ENCODE results near the gene RBM6. TPM values are rescaled to one million over a fixed set of nuclear protein-coding genes. Genes with fewer than 3 reads are reported as not detected.

RBM6 gene
- total and polyA plus RNA-seq, 2 experiments from 2014 or later, result 62.7 to 121 TPM

DNA sequence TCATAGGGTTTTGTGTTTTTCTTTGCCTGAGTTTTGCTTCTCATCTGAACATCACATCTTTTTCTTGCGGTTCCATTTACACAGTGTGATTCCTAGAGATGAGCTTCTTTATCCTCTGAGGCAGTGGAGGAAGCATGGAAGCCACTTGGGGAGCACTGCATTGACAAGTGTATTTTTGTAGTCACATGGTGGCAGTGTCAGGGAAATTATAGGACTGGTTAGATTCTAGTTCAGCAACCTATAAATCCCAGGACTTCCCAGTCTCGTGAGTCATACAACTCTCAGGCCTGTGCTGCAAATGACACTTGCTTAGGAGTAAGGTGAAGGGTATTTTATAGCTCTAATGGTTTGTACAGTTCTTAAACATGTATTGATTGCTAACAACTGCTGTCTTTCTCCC, 58.4 kb downstream of the RBM6 start:
- TF ChIP-seq, protein P1, sequence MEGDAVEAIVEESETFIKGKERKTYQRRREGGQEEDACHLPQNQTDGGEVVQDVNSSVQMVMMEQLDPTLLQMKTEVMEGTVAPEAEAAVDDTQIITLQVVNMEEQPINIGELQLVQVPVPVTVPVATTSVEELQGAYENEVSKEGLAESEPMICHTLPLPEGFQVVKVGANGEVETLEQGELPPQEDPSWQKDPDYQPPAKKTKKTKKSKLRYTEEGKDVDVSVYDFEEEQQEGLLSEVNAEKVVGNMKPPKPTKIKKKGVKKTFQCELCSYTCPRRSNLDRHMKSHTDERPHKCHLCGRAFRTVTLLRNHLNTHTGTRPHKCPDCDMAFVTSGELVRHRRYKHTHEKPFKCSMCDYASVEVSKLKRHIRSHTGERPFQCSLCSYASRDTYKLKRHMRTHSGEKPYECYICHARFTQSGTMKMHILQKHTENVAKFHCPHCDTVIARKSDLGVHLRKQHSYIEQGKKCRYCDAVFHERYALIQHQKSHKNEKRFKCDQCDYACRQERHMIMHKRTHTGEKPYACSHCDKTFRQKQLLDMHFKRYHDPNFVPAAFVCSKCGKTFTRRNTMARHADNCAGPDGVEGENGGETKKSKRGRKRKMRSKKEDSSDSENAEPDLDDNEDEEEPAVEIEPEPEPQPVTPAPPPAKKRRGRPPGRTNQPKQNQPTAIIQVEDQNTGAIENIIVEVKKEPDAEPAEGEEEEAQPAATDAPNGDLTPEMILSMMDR (IDR thresholded peaks at IDR 0.05; ENCODE audit: low read depth, low read length), result no peak
- Histone ChIP-seq H3K4me3 (no peak overlapping the region), H3K27ac (no peak overlapping the region)

DNA sequence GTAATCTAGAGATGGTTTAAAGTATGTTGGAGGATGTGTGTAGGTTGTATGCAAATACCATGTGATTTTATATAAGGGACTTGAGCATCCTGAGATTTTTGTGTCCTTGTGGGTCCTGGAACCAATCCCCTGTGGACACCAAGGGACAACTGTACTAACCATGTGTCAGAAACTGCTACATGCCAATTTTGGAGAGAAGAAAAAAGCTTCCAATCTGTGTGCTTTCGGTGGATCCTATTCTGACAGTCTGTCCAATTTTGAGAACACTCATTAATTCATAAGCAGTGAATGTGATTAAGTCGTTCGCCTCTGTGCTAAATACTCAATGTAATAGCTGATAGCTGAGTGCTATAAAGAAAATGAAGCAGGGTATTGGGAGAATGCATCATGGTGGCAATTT, 61.6 kb downstream of the RBM6 start:
- Histone ChIP-seq H3K9me3 (ENCODE audit: low read depth) (no peaks in the 10 kb centered on the region), H3K27ac (no peak overlapping the region), H3K27me3 (no peaks in the 10 kb centered on the region), H3K4me1 (ENCODE audit: low read depth) (no peaks in the 10 kb centered on the region), H3K4me3 (no peak overlapping the region), H3K36me3 (peaks cover 12% of the 10 kb centered on the region)
- DNase-seq (ENCODE audit: low read depth in 1 of 2, low spot score in 1 of 2), result no peak
- TF ChIP-seq, protein P1 (IDR thresholded peaks at IDR 0.05; ENCODE audit: low read depth, low read length), result no peak

More for the DNA sequence above, 58.4 kb downstream of the RBM6 start:
- no peaks in the 10 kb centered on the region for H3K27me3 ChIP-seq
- H3K36me3 ChIP-seq, result peaks cover 16% of the 10 kb centered on the region
- H3K4me1 ChIP-seq (ENCODE audit: low read depth), result no peaks in the 10 kb centered on the region
- H3K9me3 ChIP-seq (ENCODE audit: low read depth), result no peaks in the 10 kb centered on the region
- peak in 1 of 2 donors; percentile 22 for DNase-seq (ENCODE audit: low read depth in 1 of 2, low spot score in 1 of 2)

DNA sequence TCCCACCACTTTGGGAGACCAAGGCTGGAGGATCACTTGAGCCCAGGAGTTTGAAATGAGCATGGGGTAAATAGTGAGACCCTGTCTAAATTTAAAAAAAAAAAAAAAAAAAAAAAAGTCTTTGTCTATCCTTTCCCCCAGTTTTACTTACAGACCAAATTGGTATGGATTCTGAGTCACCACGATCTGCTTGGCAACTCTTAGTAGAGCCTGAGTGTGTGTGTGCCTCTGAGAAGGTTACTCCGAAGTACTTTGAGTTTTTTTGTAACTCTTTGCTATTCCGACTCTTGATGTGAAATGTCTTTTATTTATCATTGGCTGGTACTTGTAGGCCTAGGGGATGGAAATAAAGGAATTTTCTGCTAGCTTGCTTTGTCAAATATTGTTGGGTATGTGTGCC, 63.3 kb downstream of the RBM6 start:
- TF ChIP-seq, protein P1 (IDR thresholded peaks at IDR 0.05; ENCODE audit: low read depth, low read length), result no peak
- no peak overlapping the region for H3K27ac ChIP-seq

DNA sequence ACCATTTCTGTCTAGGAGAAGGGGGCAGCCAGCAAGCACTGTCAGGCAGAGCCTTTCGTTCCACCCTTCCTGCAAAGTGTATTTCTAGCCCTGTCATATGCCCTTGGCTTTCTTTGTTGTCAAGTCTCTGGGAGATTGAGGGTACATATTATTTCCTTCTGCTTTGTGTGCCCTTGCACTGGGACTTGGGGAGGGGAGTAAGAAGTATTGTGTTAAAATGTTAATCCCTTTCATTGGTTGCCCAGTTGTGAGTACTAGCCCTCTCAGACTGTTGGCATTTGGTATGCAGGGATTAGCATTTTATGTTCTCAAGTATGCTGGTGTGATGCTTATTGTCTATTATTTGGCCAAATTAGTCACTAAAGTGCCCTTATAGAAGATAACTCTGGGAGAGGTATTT, 63.9 kb downstream of the RBM6 start:
- TF ChIP-seq, protein P1 (IDR thresholded peaks at IDR 0.05; ENCODE audit: low read depth, low read length), result no peak
- no peaks in the 10 kb centered on the region for H3K4me1 ChIP-seq (ENCODE audit: low read depth)
- H3K27me3 ChIP-seq, result no peaks in the 10 kb centered on the region
- peaks cover 3% of the 10 kb centered on the region for H3K36me3 ChIP-seq
- H3K9me3 ChIP-seq (ENCODE audit: low read depth), result no peaks in the 10 kb centered on the region
- no peak for DNase-seq (ENCODE audit: low read depth in 1 of 2, low spot score in 1 of 2)
- no peak overlapping the region for H3K27ac ChIP-seq
- no peak overlapping the region for H3K4me3 ChIP-seq

More for the DNA sequence above, 63.3 kb downstream of the RBM6 start:
- Histone ChIP-seq H3K4me1 (ENCODE audit: low read depth) (no peaks in the 10 kb centered on the region), H3K9me3 (ENCODE audit: low read depth) (no peaks in the 10 kb centered on the region), H3K36me3 (peaks cover 3% of the 10 kb centered on the region), H3K4me3 (no peak overlapping the region), H3K27me3 (no peaks in the 10 kb centered on the region)
- peak in 1 of 2 donors; percentile 22 for DNase-seq (ENCODE audit: low read depth in 1 of 2, low spot score in 1 of 2)

DNA sequence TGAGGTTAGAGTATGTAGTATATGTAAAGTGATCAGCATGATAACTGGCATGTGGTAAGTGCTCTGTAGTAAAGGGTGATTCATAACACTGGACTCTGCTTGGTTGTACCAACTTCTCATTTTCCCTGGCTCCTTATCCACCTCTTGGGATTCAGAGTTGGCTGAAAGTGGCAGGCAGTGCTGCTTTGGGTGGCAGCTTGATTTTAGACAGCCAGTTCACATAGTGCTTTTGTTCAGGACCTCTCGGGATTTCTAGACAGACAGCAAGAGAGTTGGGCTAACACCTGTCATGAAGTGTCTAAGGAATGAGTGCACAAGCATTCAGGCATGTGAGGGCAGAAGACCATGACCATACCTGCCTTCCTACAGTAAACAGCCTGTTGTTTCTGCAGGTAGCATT, 69.0 kb downstream of the RBM6 start:
- Histone ChIP-seq H3K4me1 (ENCODE audit: low read depth) (no peaks in the 10 kb centered on the region), H3K4me3 (no peak overlapping the region), H3K27me3 (no peaks in the 10 kb centered on the region), H3K36me3 (no peaks in the 10 kb centered on the region), H3K9me3 (ENCODE audit: low read depth) (no peaks in the 10 kb centered on the region), H3K27ac (no peak overlapping the region)
- peak in 1 of 2 donors; percentile 32 for DNase-seq (ENCODE audit: low read depth in 1 of 2, low spot score in 1 of 2)
- TF ChIP-seq, protein P1 (IDR thresholded peaks at IDR 0.05; ENCODE audit: low read depth, low read length), result no peak

DNA sequence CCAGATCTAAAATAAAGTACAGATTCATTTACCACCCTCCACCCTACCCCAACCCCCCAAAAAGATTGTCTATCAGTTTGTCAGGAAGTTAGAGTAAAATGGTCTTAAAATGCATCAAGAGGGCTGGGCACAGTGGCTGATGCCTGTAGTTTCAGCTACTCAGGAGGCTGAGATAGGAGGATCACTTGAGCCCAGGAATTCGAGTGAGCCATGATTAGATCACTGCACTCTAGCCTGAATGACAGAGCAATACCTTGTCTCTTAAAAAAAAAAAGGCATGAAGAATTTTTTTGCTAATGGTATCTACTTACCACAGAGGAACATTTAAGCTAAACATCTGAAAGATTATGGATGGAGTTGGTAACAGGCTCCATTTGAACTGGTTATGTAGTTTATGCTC, 71.0 kb downstream of the RBM6 start:
- no peak for DNase-seq (ENCODE audit: low read depth in 1 of 2, low spot score in 1 of 2)

More for the DNA sequence above, 71.0 kb downstream of the RBM6 start:
- H3K27ac ChIP-seq, result no peak overlapping the region
- no peaks in the 10 kb centered on the region for H3K27me3 ChIP-seq
- no peaks in the 10 kb centered on the region for H3K9me3 ChIP-seq (ENCODE audit: low read depth)
- TF ChIP-seq, protein P1 (IDR thresholded peaks at IDR 0.05; ENCODE audit: low read depth, low read length), result no peak
- H3K36me3 ChIP-seq, result no peaks in the 10 kb centered on the region
- no peak overlapping the region for H3K4me3 ChIP-seq
- no peaks in the 10 kb centered on the region for H3K4me1 ChIP-seq (ENCODE audit: low read depth)

Data from cardiac muscle cell (in vitro differentiated cells and primary cell).